ENCODE data around the gene SPAST.

DNA sequence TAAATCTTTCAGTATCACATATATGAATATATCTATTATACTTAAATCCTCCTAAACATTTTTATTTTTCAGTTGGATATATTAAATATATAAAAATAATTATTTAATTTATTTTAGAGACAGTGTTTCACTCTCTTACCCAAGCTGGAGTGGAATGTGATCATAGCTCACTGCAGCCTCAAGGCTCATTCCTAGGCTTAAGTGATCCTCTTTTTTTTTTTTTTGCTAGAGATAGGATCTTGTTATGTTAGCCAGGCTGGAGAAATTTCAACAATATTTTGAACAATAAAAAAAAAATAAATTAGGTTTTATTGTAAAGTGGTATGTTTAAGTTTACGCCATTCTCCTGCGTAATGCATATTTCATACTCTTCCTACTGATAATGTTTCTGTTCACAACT lies 4.2 kb downstream of the SPAST start:
- TF ChIP-seq, protein P1, sequence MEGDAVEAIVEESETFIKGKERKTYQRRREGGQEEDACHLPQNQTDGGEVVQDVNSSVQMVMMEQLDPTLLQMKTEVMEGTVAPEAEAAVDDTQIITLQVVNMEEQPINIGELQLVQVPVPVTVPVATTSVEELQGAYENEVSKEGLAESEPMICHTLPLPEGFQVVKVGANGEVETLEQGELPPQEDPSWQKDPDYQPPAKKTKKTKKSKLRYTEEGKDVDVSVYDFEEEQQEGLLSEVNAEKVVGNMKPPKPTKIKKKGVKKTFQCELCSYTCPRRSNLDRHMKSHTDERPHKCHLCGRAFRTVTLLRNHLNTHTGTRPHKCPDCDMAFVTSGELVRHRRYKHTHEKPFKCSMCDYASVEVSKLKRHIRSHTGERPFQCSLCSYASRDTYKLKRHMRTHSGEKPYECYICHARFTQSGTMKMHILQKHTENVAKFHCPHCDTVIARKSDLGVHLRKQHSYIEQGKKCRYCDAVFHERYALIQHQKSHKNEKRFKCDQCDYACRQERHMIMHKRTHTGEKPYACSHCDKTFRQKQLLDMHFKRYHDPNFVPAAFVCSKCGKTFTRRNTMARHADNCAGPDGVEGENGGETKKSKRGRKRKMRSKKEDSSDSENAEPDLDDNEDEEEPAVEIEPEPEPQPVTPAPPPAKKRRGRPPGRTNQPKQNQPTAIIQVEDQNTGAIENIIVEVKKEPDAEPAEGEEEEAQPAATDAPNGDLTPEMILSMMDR (IDR thresholded peaks at IDR 0.05; ENCODE audit: insufficient read depth, low read length) = no peak
- TF ChIP-seq, protein P2, sequence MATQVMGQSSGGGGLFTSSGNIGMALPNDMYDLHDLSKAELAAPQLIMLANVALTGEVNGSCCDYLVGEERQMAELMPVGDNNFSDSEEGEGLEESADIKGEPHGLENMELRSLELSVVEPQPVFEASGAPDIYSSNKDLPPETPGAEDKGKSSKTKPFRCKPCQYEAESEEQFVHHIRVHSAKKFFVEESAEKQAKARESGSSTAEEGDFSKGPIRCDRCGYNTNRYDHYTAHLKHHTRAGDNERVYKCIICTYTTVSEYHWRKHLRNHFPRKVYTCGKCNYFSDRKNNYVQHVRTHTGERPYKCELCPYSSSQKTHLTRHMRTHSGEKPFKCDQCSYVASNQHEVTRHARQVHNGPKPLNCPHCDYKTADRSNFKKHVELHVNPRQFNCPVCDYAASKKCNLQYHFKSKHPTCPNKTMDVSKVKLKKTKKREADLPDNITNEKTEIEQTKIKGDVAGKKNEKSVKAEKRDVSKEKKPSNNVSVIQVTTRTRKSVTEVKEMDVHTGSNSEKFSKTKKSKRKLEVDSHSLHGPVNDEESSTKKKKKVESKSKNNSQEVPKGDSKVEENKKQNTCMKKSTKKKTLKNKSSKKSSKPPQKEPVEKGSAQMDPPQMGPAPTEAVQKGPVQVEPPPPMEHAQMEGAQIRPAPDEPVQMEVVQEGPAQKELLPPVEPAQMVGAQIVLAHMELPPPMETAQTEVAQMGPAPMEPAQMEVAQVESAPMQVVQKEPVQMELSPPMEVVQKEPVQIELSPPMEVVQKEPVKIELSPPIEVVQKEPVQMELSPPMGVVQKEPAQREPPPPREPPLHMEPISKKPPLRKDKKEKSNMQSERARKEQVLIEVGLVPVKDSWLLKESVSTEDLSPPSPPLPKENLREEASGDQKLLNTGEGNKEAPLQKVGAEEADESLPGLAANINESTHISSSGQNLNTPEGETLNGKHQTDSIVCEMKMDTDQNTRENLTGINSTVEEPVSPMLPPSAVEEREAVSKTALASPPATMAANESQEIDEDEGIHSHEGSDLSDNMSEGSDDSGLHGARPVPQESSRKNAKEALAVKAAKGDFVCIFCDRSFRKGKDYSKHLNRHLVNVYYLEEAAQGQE (IDR thresholded peaks at IDR 0.05; ENCODE audit: insufficient replicate concordance, low read depth) = no peak

Data from HL-60 (cell line).